ENCODE data around the gene FGF22. TPM values are rescaled to one million over a fixed set of nuclear protein-coding genes. Genes with fewer than 3 reads are reported as not detected.
"Not testable (repeated sequence)": the region's sequence is repeated elsewhere in the genome, so short reads cannot be mapped to it uniquely, and the experiment has no call there.

The FGF22 gene
- total RNA-seq, 1 donor from 2014 or later: not detected

GRCh38 chr19:664913-665443 is 25.3 kb downstream of the FGF22 start:
- peaks cover 8% of the 10 kb centered on the region for H3K27me3 Mint-ChIP-seq (ENCODE audit: low read depth)
- H3K9me3 Mint-ChIP-seq: no peaks in the 10 kb centered on the region

DNA sequence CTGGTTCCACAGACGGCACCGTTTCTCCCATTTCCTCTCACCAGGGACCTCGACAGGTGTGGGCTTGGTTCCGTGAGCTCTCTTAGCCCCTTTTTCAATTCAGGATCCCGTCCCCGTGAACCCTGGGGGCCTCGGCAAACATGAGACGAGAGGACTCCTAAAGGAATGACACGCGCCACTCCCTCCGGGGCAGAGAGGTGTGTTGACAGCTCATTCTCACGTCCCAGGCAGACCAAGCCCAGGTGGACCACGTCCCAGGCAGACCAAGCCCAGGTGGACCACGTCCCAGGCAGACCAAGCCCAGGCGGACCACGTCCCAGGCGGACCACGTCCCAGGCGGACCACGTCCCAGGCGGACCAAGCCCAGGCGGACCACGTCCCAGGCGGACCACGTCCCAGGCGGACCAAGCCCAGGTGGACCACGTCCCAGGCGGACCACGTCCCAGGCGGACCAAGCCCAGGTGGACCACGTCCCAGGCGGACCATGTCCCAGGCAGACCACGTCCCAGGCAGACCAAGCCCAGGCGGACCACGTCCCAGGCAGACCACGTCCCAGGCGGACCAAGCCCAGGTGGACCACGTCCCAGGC is 27.4 kb downstream of the FGF22 start:
- not testable (repeated sequence) for H3K27me3 Mint-ChIP-seq (ENCODE audit: low read depth); DNase-seq (ENCODE audit: low spot score); H3K4me1 Mint-ChIP-seq (ENCODE audit: low read depth); H3K9me3 Mint-ChIP-seq; H3K27ac Mint-ChIP-seq; H3K36me3 Mint-ChIP-seq (ENCODE audit: low read depth); H3K4me3 Mint-ChIP-seq (ENCODE audit: low read depth)
- intact Hi-C loops (cut with micrococcal nuclease): loop anchor here (10.0 kb wide), 1 partner anchor 258 kb away; the partner anchor contains the start of gene ARID3A

More at GRCh38 chr19:664913-665443, 25.3 kb downstream of the FGF22 start:
- Mint-ChIP-seq H3K27ac (peak overlapping the region; percentile 52), H3K4me1 (ENCODE audit: low read depth) (peaks cover 14% of the 10 kb centered on the region), H3K4me3 (ENCODE audit: low read depth) (peak overlapping the region; percentile 64), H3K36me3 (ENCODE audit: low read depth) (peaks cover 18% of the 10 kb centered on the region)
- intact Hi-C loops (cut with micrococcal nuclease): loop anchor here (1.0 to 10.0 kb wide), 3 partner anchors 40 to 260 kb away; partner anchors contain the start of gene ARID3A
- DNase-seq (ENCODE audit: low spot score): peak; percentile 72

- not testable (repeated sequence) for H3K36me3 Mint-ChIP-seq (ENCODE audit: low read depth); H3K27me3 Mint-ChIP-seq (ENCODE audit: low read depth); DNase-seq (ENCODE audit: low spot score); H3K27ac Mint-ChIP-seq; H3K4me1 Mint-ChIP-seq (ENCODE audit: low read depth); H3K4me3 Mint-ChIP-seq (ENCODE audit: low read depth); H3K9me3 Mint-ChIP-seq
- intact Hi-C loops (cut with micrococcal nuclease): loop anchor here (10.0 kb wide), 1 partner anchor 256 kb away; the partner anchor contains the start of gene ARID3A
These were observed 29.2 kb downstream of the FGF22 start for GRCh38 chr19:668675-669434.

- no peaks in the 10 kb centered on the region for H3K36me3 Mint-ChIP-seq (ENCODE audit: low read depth)
- peaks cover 13% of the 10 kb centered on the region for H3K27me3 Mint-ChIP-seq (ENCODE audit: low read depth)
- intact Hi-C loops (cut with micrococcal nuclease): no loop called here
- DNase-seq (ENCODE audit: low spot score): no peak
- H3K4me3 Mint-ChIP-seq (ENCODE audit: low read depth): no peak overlapping the region
- H3K27ac Mint-ChIP-seq: no peak overlapping the region
- no peaks in the 10 kb centered on the region for H3K4me1 Mint-ChIP-seq (ENCODE audit: low read depth)
- H3K9me3 Mint-ChIP-seq: no peaks in the 10 kb centered on the region
These were observed 31.0 kb downstream of the FGF22 start for GRCh38 chr19:670609-671075.

- Mint-ChIP-seq H3K4me1 (ENCODE audit: low read depth) (no peaks in the 10 kb centered on the region), H3K36me3 (ENCODE audit: low read depth) (no peaks in the 10 kb centered on the region), H3K4me3 (ENCODE audit: low read depth) (no peak overlapping the region), H3K27ac (no peak overlapping the region), H3K27me3 (ENCODE audit: low read depth) (peaks cover 12% of the 10 kb centered on the region), H3K9me3 (no peaks in the 10 kb centered on the region)
- intact Hi-C loops (cut with micrococcal nuclease): no loop called here
- no peak for DNase-seq (ENCODE audit: low spot score)
These were observed 34.8 kb downstream of the FGF22 start for GRCh38 chr19:674282-675151.

- intact Hi-C loops (cut with micrococcal nuclease): no loop called here
- Mint-ChIP-seq H3K4me1 (ENCODE audit: low read depth) (peaks cover 1% of the 10 kb centered on the region), H3K36me3 (ENCODE audit: low read depth) (no peaks in the 10 kb centered on the region), H3K27ac (no peak overlapping the region), H3K4me3 (ENCODE audit: low read depth) (no peak overlapping the region), H3K27me3 (ENCODE audit: low read depth) (peaks cover 12% of the 10 kb centered on the region), H3K9me3 (no peaks in the 10 kb centered on the region)
- no peak for DNase-seq (ENCODE audit: low spot score)
These were observed 36.3 kb downstream of the FGF22 start for GRCh38 chr19:676007-676338.

GRCh38 chr19:676339-677105 is 36.8 kb downstream of the FGF22 start, which contains the start of gene FSTL3:
Gene FSTL3, plus strand, starts transcription at chr19:676392. Its CDS starts 32 bp downstream, at chr19:676424.
- Mint-ChIP-seq H3K4me3 (ENCODE audit: low read depth) (no peak within 1 kb of the TSS), H3K9me3 (no peaks in the 10 kb centered on the region), H3K27ac (no peak within 1 kb of the TSS), H3K27me3 (ENCODE audit: low read depth) (peaks cover 12% of the 10 kb centered on the region), H3K36me3 (ENCODE audit: low read depth) (no peaks in the 10 kb centered on the region), H3K4me1 (ENCODE audit: low read depth) (peaks cover 1% of the 10 kb centered on the region)
- intact Hi-C loops (cut with micrococcal nuclease): no loop called here
- no peak for DNase-seq (ENCODE audit: low spot score)

DNA sequence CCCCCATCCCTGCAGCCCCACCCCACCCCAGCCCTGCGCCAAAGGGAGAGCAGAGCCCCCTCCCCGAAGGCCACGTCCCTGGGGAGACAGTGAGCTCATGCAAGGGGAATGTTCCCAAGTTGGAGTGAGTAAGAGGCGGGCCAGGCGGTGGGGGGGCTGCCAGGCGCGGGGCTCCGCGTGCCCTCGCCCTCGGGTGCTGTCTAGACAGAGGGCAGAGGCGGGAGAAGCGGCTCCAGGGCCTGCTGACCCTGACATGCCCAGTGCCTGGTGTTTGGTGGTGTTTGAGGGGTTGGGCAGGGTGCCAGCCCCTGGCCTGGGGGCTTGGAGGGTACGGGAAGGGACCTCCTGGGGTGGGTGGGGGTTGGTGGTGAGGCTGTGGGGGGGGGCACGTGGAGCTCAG is 37.5 kb downstream of the FGF22 start:
- no peaks in the 10 kb centered on the region for H3K9me3 Mint-ChIP-seq
- no peaks in the 10 kb centered on the region for H3K36me3 Mint-ChIP-seq (ENCODE audit: low read depth)
- H3K27me3 Mint-ChIP-seq (ENCODE audit: low read depth): peaks cover 12% of the 10 kb centered on the region
- no peak for DNase-seq (ENCODE audit: low spot score)
- no peak overlapping the region for H3K4me3 Mint-ChIP-seq (ENCODE audit: low read depth)
- H3K4me1 Mint-ChIP-seq (ENCODE audit: low read depth): peaks cover 1% of the 10 kb centered on the region
- intact Hi-C loops (cut with micrococcal nuclease): no loop called here
- no peak overlapping the region for H3K27ac Mint-ChIP-seq

DNA sequence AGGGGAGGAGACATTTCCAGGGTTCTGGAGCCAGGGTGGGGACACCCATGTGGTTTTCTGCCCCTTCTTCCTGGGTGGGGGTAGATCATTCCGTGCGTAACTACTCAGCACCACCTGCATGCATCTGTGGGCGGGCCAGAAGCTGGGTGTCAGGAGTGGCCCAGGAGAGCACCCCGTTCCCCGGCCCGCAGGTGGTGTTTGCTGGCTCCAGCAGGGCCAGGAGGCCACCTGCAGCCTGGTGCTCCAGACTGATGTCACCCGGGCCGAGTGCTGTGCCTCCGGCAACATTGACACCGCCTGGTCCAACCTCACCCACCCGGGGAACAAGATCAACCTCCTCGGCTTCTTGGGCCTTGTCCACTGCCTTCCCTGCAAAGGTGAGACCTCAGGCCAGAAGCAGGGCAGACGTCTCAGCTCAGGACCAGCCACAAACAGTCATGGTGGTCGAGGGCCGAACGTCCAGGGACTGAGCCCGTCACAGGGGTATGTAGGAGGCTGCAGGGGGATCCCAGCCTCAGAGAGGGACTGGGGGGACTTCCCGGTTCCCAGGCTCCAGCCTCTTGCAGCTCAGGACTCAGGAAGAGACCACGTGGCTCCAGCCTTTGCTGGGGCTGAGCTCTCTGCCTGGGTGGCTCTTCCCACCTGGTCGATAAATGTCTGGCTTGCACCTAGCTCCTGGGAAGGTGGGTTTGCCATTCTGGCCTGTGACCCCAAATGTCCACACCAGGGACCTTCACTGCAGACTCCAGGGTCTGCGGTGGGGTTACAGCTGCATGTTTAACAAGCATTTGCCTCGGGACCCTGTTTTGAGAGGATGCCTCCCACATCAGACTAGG is 38.1 kb downstream of the FGF22 start:
- Mint-ChIP-seq H3K4me3 (ENCODE audit: low read depth) (no peak overlapping the region), H3K36me3 (ENCODE audit: low read depth) (no peaks in the 10 kb centered on the region), H3K27ac (no peak overlapping the region), H3K9me3 (no peaks in the 10 kb centered on the region), H3K27me3 (ENCODE audit: low read depth) (peaks cover 12% of the 10 kb centered on the region), H3K4me1 (ENCODE audit: low read depth) (peaks cover 1% of the 10 kb centered on the region)
- intact Hi-C loops (cut with micrococcal nuclease): no loop called here
- DNase-seq (ENCODE audit: low spot score): no peak

- Mint-ChIP-seq H3K9me3 (no peaks in the 10 kb centered on the region), H3K4me3 (ENCODE audit: low read depth) (peak overlapping the region; percentile 64), H3K27ac (peak overlapping the region; percentile 38), H3K36me3 (ENCODE audit: low read depth) (no peaks in the 10 kb centered on the region), H3K4me1 (ENCODE audit: low read depth) (peaks cover 1% of the 10 kb centered on the region), H3K27me3 (ENCODE audit: low read depth) (peaks cover 12% of the 10 kb centered on the region)
- intact Hi-C loops (cut with micrococcal nuclease): no loop called here
- no peak for DNase-seq (ENCODE audit: low spot score)
These were observed 39.2 kb downstream of the FGF22 start for GRCh38 chr19:678791-679388.
